Measurements from ENCODE around the gene APOBEC3H.

APOBEC3H gene

GRCh38 chr22:39150848-39151215 is 53.8 kb downstream of the APOBEC3H start:
- H3K27ac ChIP-seq: no peak overlapping the region
- TF ChIP-seq CTCF (conservative IDR thresholded peaks at IDR 0.05): no peak

- H3K27ac ChIP-seq: peak overlapping the region; percentile 62; the same call in 1 of the 2 replicates
- TF ChIP-seq CTCF (conservative IDR thresholded peaks at IDR 0.05): no peak
Observed at GRCh38 chr22:39151329-39151975, 54.4 kb downstream of the APOBEC3H start.

GRCh38 chr22:39152024-39152510 is 55.0 kb downstream of the APOBEC3H start:
- no peak for TF ChIP-seq CTCF (conservative IDR thresholded peaks at IDR 0.05)

GRCh38 chr22:39152511-39153219 is 55.6 kb downstream of the APOBEC3H start, which contains the start of gene CBX7:
TSS of gene CBX7 (minus strand) at chr22:39152680. CDS start at chr22:39152444, 236 bp downstream.
- peak within 1 kb of the TSS; percentile 62; the same call in 1 of the 2 replicates for H3K27ac ChIP-seq
- no peak for TF ChIP-seq CTCF (conservative IDR thresholded peaks at IDR 0.05)

More at GRCh38 chr22:39152024-39152510, 55.0 kb downstream of the APOBEC3H start:
- peak overlapping the region; percentile 62; the same call in 1 of the 2 replicates for H3K27ac ChIP-seq

- peak overlapping the region; percentile 43; the same call in 1 of the 2 replicates for H3K27ac ChIP-seq
- TF ChIP-seq CTCF (conservative IDR thresholded peaks at IDR 0.05): no peak
Observed at GRCh38 chr22:39153220-39153717, 56.2 kb downstream of the APOBEC3H start.

All from VCaP (cell line).